Measurements from ENCODE around the gene PRDM16. TPM values are rescaled to one million over a fixed set of nuclear protein-coding genes. Genes with fewer than 3 reads are reported as not detected.

Gene PRDM16
- total and polyA plus RNA-seq, 8 donors: 9.6 to 18.0 (median 14.7) TPM

DNA sequence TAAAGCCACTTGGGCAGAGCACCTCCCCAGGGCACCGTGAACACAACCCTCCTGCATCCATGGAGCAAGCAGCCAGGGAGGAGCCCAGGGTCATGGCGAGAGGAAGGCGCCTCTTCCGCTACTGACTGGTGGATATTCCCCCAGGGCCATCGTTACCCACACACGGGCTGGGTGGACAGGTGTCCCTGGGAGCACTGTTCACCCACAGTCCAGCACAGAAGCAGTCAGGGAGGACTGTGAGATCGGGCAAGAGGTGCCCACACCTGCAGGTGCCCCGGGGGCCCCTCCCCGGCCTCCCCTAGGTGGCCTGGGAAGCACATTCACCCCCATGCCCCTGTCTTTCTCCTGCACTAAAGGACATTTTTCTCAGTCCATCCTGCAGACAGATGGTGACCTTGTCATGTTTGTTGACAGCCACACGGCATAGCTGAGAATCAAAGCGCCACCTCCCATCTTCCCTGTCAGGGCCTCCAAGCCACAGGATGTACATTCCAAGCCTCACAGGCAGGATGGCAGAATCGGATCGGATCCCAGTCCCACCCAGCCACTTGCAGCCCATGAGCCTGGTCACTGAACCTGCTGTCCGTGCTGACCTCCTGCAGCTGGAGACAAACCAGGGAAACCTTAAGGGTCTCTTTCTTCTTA is 160.2 kb downstream of the PRDM16 start:
- H3K9me3 ChIP-seq: no peaks in the 10 kb centered on the region
- no peaks in the 10 kb centered on the region for H3K36me3 ChIP-seq
- ATAC-seq (no peak), DNase-seq (no peak)
- peaks cover 3 to 58% of the 10 kb centered on the region in 2 donors for H3K27me3 ChIP-seq
- no peak overlapping the region for H3K4me3 ChIP-seq
- no peaks in the 10 kb centered on the region for H3K4me1 ChIP-seq
- no peak overlapping the region for H3K27ac ChIP-seq
- intact Hi-C loops (cut with DNase I): no loop called here
- TF ChIP-seq, protein P1, sequence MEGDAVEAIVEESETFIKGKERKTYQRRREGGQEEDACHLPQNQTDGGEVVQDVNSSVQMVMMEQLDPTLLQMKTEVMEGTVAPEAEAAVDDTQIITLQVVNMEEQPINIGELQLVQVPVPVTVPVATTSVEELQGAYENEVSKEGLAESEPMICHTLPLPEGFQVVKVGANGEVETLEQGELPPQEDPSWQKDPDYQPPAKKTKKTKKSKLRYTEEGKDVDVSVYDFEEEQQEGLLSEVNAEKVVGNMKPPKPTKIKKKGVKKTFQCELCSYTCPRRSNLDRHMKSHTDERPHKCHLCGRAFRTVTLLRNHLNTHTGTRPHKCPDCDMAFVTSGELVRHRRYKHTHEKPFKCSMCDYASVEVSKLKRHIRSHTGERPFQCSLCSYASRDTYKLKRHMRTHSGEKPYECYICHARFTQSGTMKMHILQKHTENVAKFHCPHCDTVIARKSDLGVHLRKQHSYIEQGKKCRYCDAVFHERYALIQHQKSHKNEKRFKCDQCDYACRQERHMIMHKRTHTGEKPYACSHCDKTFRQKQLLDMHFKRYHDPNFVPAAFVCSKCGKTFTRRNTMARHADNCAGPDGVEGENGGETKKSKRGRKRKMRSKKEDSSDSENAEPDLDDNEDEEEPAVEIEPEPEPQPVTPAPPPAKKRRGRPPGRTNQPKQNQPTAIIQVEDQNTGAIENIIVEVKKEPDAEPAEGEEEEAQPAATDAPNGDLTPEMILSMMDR (IDR thresholded peaks at IDR 0.05): no peak

DNA sequence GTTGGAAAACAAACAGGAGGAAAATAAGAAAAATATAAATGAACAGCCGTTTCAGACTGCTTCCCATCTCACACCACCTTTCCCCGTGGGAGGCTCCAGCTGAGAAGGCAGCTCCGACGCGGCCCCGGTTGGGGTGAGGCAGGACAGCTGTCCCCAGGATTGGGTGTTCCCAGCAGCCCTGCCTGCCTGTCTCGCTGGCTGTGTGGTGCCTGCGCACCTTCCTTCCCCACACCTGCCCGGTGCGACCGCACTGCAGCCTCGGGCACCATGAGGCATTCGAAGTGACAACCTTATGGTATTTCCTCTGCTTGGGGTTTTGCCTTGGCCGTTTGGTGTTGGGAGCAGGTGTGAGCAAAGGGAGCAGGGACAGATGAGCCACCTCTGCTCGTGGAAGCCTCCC is 161.6 kb downstream of the PRDM16 start:
- no peaks in the 10 kb centered on the region for H3K4me1 ChIP-seq
- H3K36me3 ChIP-seq: no peaks in the 10 kb centered on the region
- no peak for ATAC-seq
- intact Hi-C loops (cut with DNase I): no loop called here
- H3K27ac ChIP-seq: no peak overlapping the region
- no peak overlapping the region for H3K4me3 ChIP-seq
- TF ChIP-seq, protein P1 (IDR thresholded peaks at IDR 0.05): no peak
- DNase-seq: no peak
- H3K9me3 ChIP-seq: no peaks in the 10 kb centered on the region
- peaks cover 0 to 63% of the 10 kb centered on the region in 2 donors for H3K27me3 ChIP-seq

DNA sequence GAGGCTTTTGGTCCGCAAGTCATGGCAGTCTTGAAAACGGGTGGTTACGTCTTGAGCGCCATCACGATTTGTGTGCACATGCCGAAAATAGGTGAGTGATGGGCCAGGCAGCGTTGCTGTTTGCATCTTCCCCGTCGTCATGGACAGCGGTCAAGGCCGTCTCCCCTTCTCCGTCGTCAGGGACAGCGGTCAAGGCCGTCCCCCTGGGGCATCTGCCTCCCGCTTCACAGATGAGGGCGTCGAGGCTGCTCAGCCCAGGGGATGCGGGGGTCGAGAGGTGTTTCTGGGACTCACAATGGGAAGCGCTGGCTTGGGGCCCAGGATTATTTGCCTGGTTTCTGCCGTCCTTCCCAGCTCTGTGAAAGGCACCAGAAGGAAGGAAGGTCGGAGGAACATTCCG is 162.2 kb downstream of the PRDM16 start:
- DNase-seq (no peak), ATAC-seq (no peak)
- no peak overlapping the region for H3K4me3 ChIP-seq
- no peaks in the 10 kb centered on the region for H3K36me3 ChIP-seq
- H3K27me3 ChIP-seq: peaks cover 0 to 68% of the 10 kb centered on the region in 2 donors
- intact Hi-C loops (cut with DNase I): no loop called here
- TF ChIP-seq, protein P1 (IDR thresholded peaks at IDR 0.05): no peak
- H3K9me3 ChIP-seq: no peaks in the 10 kb centered on the region
- no peaks in the 10 kb centered on the region for H3K4me1 ChIP-seq
- no peak overlapping the region for H3K27ac ChIP-seq

DNA sequence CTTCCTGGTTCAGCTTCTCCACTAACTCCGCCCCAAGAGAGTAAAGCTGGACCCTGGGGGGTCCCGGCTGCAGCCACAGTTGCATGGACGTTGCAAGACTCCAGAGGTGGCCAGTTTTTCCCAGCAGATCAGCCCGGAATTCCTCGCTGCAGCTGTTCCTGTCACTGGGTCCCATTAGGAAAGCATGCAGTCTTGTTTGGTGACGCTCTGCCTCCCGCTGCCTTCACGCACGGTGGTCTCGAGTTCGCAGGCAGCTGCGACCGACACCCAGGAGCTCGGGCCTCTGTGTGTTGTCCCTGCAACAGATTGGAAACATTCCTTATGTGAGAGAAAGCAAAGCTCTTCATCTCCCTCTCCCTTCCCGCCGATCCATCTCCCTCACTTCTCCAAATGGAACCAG is 162.8 kb downstream of the PRDM16 start:
- no peak overlapping the region for H3K4me3 ChIP-seq
- H3K9me3 ChIP-seq: no peaks in the 10 kb centered on the region
- TF ChIP-seq, protein P1 (IDR thresholded peaks at IDR 0.05): no peak
- DNase-seq (no peak), ATAC-seq (no peak)
- peaks cover 0 to 69% of the 10 kb centered on the region in 2 donors for H3K27me3 ChIP-seq
- H3K27ac ChIP-seq: no peak overlapping the region
- intact Hi-C loops (cut with DNase I): no loop called here
- no peaks in the 10 kb centered on the region for H3K36me3 ChIP-seq
- H3K4me1 ChIP-seq: no peaks in the 10 kb centered on the region

DNA sequence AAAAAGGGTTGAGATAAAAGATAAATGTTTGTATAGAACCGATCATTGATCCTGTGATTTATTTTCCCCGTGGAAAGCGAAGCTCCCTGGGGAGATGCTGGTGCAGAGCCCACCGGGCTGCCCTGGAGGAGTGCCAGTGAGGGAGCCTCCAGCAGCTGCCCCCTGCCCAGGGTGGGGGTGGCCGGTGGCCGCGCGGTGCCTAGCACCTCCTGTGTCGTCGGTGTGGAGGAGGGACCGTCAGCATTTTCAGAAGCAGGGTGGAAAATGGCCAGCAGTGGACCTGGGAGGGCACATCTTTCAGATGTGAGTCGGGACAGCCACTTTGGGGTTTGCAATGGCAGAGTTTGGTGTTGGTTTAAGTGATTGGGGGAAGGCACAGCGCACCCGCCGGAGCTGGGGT is 164.0 kb downstream of the PRDM16 start:
- DNase-seq: no peak

More for the DNA sequence above, 164.0 kb downstream of the PRDM16 start:
- Histone ChIP-seq H3K4me3 (no peak overlapping the region), H3K4me1 (no peaks in the 10 kb centered on the region), H3K36me3 (no peaks in the 10 kb centered on the region), H3K27me3 (peaks cover 0 to 72% of the 10 kb centered on the region in 2 donors), H3K9me3 (no peaks in the 10 kb centered on the region), H3K27ac (no peak overlapping the region)
- no peak for ATAC-seq
- intact Hi-C loops (cut with DNase I): no loop called here
- TF ChIP-seq, protein P1 (IDR thresholded peaks at IDR 0.05): no peak

Measured in left lung (tissue), 10 donors.